ENCODE measurements around the gene SOS2.

DNA sequence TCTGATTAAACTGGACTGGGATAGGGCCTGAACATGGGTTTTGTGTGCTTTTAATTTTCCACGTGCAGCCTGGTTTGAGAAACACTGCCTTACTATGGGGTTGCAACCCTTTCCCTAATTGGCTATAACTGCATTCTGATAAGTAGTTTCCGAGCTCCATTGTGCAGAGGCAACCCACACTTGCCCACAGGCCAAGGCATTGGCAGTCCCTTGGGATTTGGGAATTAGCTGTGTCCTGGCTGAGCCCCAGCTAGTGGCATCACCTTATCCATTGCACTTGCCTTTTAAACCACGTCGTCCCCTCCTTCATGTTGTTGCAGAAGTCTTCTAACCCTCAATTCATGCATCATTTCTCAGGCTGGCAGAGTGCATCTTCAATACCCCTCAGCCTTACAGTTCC is 125.2 kb downstream of the SOS2 start:
- TF ChIP-seq EZH2 (IDR thresholded peaks at IDR 0.05; ENCODE audit: borderline replicate concordance, low read depth, low read length, severe bottlenecking): no peak
- TF ChIP-seq, protein P1, sequence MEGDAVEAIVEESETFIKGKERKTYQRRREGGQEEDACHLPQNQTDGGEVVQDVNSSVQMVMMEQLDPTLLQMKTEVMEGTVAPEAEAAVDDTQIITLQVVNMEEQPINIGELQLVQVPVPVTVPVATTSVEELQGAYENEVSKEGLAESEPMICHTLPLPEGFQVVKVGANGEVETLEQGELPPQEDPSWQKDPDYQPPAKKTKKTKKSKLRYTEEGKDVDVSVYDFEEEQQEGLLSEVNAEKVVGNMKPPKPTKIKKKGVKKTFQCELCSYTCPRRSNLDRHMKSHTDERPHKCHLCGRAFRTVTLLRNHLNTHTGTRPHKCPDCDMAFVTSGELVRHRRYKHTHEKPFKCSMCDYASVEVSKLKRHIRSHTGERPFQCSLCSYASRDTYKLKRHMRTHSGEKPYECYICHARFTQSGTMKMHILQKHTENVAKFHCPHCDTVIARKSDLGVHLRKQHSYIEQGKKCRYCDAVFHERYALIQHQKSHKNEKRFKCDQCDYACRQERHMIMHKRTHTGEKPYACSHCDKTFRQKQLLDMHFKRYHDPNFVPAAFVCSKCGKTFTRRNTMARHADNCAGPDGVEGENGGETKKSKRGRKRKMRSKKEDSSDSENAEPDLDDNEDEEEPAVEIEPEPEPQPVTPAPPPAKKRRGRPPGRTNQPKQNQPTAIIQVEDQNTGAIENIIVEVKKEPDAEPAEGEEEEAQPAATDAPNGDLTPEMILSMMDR (IDR thresholded peaks at IDR 0.05; ENCODE audit: extremely low read depth in 1 of 2, insufficient read depth in 1 of 2, low read depth in 1 of 2, low read length in 2 of 2): no peak
- TF ChIP-seq POLR2AphosphoS5 (IDR thresholded peaks at IDR 0.05; ENCODE audit: insufficient read depth, low read depth, low read length): no peak
- no peak for TF ChIP-seq POLR2A (IDR thresholded peaks at IDR 0.05; ENCODE audit: low read depth, low read length)
- no peak for TF ChIP-seq JUN (IDR thresholded peaks at IDR 0.05; ENCODE audit: borderline replicate concordance, insufficient read depth, insufficient read length, low read depth)
- TF ChIP-seq GATA2 (IDR thresholded peaks at IDR 0.05; ENCODE audit: insufficient read depth, insufficient read length, low read depth, low read length): no peak
- TF ChIP-seq, protein P2, sequence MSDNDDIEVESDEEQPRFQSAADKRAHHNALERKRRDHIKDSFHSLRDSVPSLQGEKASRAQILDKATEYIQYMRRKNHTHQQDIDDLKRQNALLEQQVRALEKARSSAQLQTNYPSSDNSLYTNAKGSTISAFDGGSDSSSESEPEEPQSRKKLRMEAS (IDR thresholded peaks at IDR 0.05; ENCODE audit: insufficient read depth, insufficient read length): no peak
